Stimulated activated CD8-positive, alpha-beta memory T cell treated with anti-CD3 and anti-CD28 coated beads, Interleukin-4, amount 100 ng/mL, for 24 hours (primary cell): Measurements from ENCODE around the gene P2RX6.
"Not testable (repeated sequence)": the region's sequence is repeated elsewhere in the genome, so short reads cannot be mapped to it uniquely, and the experiment has no call there.

ENCODE experiments used
- DNase-seq: peaks from one replicate; pipeline ENCODE4 v3.0.0-alpha.2; 2020; ENCODE audit warnings: low read depth

The P2RX6 gene

DNA sequence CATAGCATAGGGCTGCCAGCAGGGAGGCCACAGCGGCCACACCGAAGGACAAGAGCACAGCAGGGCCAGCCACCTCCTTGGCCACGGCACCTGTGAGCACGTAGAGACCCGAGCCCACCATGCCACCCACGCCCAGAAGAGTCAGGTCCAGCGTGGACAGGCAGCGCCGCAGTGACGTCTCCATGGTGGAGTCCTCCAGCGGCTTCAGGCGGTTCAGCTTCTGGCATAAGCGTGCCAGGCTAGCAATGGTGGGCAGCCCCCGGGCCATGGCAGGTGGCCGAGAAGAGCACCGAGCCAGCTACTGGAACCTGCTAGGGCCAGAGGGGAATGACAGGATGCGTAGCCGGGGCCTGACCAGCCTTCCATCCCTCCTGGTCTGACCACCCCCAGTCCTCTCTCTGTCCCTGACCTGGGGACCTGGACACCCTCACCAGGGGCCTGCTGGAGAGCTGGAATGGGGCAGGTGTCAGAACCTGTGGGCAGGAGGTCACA lies 16.6 kb downstream of the P2RX6 start:
- no peak for DNase-seq

DNA sequence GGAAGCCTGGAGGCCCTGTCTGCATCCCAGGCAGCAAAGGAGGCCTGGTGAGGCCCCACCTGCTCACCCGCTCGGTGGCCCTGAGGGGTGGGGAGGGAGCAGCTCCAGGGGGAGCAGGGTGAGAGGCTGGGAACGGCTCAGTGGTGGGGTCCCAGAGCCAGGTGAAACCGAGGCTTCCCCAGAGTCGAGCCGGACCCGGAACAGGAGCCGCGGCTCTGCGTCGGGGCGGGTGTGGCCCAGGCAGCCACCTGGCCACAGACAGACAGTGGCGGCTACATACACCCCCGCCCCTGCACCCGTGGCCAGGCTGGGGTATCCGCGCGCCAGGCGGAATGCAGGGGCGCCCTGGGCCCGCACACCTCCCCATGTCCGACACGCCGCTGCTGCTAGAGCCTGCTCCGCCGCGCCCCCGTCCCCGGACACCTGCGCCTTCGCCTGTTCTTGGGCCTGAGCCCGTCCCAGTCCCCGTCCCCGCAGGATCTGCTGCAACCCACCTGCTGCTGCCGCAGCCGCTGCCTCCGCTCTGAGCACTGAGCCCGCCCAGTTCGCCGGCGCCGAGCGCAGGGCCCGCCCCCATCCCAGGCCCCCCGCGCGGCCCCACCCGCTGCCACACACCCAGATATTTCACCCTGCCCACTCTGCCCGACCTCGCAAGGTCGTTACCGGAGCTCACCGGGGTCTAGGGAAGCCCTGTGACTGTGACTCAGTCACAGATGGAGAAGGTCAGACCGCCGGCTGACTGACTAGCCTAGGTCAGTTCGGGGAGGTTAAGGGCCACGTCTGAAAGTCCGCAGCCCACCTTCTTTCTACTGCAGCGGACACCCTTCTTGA lies 17.3 kb downstream of the P2RX6 start, which contains the start of gene SLC7A4:
SLC7A4 (minus strand) TSS at position 525 of the 831 bp plus-strand sequence. CDS start 749 bp downstream, outside the sequence.
- DNase-seq, result no peak

DNA sequence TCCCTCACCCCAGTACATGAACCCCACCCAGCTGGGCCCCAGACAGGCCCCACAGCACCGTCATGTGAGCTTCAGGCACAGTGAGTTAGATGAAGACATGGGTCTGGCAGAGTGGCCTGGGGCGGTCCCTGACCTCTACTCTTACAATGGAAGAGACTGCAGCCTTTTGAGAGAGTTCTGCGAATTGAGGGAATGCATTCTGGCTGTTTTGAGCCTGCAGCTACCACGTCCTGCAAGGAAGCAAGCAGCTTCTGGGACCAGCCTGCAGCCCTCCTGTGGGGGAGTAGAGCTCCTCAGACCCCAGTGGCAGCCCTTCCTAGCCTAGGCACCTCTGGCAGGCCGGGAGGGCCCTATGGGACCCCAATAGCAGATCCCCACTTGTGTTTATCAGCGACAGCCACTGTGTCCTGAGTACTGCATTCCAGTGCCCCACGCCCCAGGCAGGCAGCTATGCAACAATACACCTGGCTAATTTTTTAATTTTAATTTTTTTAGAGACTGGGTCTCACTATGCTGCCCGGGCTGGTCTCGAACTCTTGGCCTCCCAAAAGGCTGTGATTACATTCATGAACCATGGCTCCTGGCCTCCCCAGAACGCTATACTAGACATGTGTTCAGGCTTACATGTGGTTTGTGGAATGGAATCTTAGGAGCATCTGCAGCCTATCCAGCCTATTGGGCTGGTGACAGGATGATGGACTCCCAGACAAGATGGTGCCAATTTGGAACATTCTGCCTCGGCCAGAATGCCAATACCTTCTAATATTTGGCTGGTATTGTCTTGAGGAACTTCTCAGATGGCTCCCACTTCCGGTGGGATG lies 18.1 kb downstream of the P2RX6 start:
- no peak for DNase-seq

DNA sequence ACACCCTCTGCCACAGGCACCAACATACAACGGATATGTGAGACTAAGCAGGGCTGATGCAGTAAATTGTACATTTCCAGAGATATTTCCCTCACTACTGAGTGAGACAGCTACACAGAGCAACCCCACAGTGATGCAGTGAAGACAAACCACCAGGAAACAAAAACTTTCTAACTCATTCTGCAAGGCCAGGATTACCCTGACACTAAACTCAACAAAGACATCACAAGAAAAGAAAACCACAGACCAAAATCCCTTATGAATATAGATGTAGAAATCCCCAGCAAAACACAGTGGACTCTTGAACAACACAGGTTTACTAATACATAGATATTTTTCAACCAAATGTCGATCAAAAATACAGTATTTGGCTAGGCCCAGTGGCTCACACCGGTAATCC lies 18.9 kb downstream of the P2RX6 start:
- no peak for DNase-seq

DNA sequence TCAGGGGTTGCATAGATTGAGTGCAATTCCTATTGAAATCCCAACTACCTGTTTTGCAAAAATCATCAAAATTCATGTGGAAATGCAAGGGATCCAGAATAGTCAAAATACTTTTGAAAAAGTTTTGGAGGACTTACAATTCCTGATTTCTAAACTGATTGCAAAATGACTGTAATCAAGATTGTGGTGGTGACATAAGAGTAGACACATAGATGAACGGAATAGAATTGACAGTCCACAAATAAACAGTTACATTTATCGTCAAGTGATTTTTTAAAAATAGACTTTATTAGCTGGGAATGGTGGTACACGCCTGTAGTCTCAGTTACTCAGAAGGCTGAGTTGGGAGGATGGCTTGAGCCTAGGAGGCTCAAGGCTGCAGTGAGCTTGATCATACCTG lies 20.0 kb downstream of the P2RX6 start:
- no peak for DNase-seq

- no peak for DNase-seq
Observed at GRCh38 chr22:21038405-21038804, 23.4 kb downstream of the P2RX6 start.

DNA sequence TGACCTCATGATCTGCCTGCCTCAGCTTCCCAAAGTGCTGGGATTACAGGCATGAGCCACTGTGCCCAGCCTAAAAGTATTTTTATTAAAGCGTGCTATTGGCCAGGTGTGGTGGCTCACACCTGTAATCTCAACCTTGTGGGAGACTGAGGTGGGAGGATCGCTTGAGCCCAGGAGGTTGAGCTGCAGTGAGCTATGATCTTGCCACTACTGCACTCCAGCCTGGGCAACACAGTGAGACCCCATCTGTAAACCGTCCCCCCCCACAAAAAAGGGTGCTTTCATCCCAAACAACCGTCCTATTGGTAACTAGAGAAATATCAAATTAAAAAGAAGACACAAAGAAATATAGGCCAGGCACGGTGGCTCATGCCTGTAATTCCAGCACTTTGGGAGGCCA lies 24.2 kb downstream of the P2RX6 start:
- DNase-seq, result not testable (repeated sequence)

- no peak for DNase-seq
Observed at GRCh38 chr22:21041937-21042336, 27.0 kb downstream of the P2RX6 start.

GRCh38 chr22:21042978-21043859 lies 28.3 kb downstream of the P2RX6 start:
- DNase-seq, result no peak

DNA sequence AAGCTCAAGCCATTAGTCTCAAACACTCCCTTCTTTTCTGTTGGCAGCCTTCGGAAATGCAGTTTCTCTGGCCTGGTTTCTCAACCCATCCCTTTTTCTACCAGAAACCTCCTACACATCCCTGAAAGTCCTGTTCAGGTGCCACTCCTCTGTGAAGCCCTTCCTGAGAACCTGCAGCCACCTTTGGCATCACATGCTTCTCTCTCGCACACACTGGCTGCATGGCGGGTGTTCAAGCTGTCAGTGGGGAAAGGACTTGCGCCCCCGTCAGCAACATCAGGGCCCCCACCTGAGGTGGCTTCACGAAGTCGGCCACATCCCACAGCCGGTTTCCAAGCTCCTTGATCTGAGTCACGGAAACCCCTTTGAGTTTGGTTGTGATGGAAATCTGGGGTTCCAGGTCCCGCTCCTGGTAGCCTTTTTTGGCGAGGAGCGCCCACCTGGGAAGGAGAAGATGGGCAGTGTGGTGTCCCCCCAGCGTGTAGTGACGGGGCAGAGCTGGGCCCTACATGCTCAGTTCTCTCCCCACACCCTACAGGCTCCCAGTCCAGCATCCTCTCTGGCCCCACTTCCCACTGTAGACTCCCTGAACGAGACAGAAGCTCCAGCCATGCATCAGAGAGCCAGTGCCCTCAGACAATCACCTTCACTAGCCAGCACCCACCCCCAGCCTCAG lies 29.0 kb downstream of the P2RX6 start:
- no peak for DNase-seq

- no peak for DNase-seq
Observed at GRCh38 chr22:21044931-21045584, 30.1 kb downstream of the P2RX6 start.

GRCh38 chr22:21045585-21046294 lies 30.8 kb downstream of the P2RX6 start, which contains the start of gene LRRC74B:
Gene LRRC74B, plus strand, starts transcription at chr22:21045946. Its CDS starts 41 bp downstream, at chr22:21045987.
- DNase-seq, result peak; percentile 73

DNA sequence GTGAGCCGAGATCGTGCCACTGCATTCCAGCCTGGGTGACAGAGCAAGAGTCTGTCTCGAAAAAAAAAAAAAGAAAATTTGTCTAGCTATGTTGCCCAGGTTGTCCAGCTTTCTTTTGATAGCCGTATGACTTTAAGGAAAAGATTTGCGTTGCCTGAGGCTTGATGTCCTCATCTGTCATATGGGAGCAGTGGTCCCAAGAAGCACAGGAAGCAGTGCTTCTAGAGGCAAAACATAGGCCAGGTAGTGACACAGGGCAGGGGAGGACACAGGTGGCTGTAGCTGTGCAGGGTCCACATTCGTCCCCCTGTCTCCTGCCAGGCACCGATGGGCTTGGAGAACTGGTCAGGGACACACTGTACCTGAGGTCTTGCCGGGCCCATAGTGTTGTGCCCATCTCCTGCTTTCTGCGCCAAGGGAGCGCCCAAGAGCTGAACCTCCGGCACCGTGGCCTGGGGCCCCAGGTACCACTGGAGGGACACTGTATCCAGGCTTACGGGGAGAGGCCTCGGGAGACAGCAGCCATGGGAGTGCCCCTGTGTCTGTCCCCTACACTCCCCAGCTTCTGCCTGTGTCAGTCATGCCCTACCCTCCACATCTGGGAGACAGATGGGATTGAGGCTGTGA lies 32.2 kb downstream of the P2RX6 start:
- no peak for DNase-seq

GRCh38 chr22:21047730-21048129 lies 32.8 kb downstream of the P2RX6 start:
- no peak for DNase-seq

- DNase-seq, result not testable (repeated sequence)
Observed at GRCh38 chr22:21048448-21048847, 33.5 kb downstream of the P2RX6 start.

- DNase-seq, result not testable (repeated sequence)
Observed at GRCh38 chr22:21048965-21049364, 34.0 kb downstream of the P2RX6 start.

- no peak for DNase-seq
Observed at GRCh38 chr22:21051145-21051830, 36.3 kb downstream of the P2RX6 start.

- DNase-seq, result no peak
Observed at GRCh38 chr22:21051831-21052400, 37.0 kb downstream of the P2RX6 start.
